NOMO-1 treated with dmso at 0.1 percent for 144 hours (cell line): ENCODE results near the gene BNC2.

ENCODE experiments used
- DNase-seq: peaks from one replicate; lab custom pipeline; 2025; ENCODE audit not compliant: unreplicated experiment; lab: John Stamatoyannopoulos, UW

The BNC2 gene

DNA sequence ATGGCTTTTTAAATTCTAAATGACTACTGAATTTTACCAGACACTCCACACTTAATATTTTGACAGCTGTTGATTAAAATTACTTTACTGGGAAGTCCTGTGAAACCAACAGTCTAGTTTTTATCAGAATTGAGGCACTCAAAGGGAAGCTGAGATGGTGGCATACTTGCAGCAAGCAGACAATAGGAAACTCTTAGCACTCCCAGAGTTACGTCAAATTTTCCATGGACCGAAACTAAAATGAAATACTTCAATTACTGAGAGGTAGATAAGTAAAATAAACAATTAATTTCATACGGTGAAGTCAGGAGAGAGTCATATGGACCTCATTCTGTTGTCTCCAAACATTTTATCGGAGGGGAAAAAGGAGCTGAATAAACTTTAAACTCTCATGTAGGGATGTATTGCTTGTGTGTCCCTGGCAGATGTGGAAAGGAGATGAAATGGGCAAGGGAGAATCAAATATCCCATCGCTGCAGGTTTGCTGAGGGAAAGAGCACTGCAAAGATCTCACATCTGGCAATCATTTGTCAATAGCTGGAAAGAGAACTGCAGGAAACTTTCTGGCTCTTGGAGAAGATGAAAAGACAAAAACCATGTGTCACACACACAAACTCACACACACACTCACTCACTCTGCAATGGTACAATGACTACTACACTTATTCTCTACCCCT lies 189.4 kb downstream of the BNC2 start:
- DNase-seq = no peak

- DNase-seq = no peak
Observed at GRCh38 chr9:16680541-16680940, 189.9 kb downstream of the BNC2 start.

DNA sequence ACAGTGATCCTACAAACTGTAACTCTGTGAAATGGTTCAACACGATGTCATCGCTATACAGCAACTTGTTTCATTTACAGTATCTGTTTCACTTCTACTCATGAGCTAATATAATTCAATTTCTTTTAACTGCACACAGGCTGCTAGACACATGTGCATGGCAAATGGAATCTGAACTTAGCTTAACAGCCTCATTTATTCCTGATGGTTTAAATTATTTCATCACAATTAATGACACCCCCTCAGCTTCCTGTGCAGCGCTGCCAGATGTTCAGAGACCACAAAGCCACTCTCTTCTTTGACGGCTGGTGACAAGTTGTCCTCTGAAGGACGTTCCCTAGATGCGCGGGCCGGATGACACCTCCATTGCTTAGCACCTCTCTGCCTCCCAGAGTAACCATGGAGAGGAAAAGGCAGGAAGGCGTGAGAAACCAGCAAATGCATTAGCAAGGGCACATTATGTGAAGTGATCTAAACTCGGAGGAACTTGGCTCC lies 191.1 kb downstream of the BNC2 start:
- no peak for DNase-seq

DNA sequence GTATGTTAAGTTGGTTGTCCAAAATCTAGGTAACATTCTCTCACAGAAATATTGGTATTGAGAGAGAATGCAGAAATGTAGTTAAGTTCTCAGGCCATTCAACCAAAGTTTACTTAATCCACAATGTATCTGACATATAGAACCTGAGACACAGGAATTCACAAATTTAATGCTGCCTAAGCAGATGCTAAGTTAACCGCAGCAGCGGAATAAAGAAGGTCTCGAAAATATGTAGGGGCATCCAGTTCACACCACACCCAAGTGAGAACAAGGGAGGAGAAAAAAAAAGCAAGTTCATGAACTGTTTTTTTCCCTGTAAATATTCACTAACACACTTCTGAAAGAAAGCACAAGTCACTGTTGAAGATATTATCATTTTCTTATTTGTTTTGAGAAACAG lies 194.0 kb downstream of the BNC2 start:
- DNase-seq = no peak

DNA sequence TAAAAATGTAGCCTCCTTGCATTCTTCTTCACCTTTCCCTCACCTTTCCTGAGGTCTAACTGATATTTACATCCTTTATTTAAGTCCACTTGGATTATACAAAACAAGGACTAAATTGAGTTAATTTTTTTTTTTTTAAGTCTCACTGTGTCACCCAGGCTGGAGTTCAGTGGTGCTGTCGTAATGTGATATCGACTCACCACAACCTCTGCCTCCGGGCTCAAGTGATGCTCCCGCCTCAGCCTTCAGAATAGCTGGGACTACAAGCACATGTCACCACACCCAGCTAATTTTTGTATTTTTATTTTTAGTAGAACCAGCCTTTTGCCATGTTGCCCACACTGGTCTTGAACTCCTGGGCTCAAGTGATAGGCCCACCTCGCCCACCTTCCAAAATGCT lies 195.3 kb downstream of the BNC2 start:
- no peak for DNase-seq

DNA sequence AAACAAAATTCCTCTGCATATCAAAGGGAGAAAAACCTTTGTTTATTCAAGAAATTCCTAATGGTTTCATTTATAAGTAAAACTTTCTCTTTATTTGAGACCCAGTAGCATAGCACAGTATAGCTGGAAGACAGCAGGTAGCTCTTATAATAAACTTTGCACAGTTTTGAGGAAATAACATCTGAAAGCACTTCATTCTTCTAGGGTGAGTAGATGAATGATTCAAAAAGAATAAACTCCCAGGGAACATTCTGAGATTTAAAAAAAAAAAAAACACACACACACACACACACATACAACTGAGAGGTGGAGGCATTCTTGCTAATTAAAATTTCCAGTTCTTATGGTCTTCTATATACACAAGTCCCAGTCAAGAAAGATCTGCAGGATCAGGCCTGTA lies 197.3 kb downstream of the BNC2 start:
- no peak for DNase-seq

DNA sequence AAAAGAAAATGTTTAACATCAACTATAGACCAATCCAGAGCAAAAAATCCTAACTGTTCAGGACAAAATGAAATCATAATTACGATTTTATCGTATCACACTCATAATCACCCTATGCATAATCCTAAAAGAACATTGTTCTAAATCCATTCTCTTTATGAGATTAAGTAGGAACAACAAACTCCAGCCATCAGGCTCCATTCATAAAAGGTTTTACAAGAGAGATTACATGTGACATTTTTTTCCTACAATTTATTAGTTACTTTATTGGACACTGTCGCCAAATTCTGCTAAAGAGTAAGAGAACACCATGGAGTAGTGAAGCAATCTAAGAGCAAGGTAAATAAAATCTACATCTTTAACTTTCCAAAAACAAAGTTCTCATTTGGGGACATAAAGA lies 198.0 kb downstream of the BNC2 start:
- no peak for DNase-seq

GRCh38 chr9:16671591-16672137 lies 198.8 kb downstream of the BNC2 start:
- no peak for DNase-seq

- DNase-seq = no peak
Observed at GRCh38 chr9:16670791-16671190, 199.7 kb downstream of the BNC2 start.

- DNase-seq = no peak
Observed at GRCh38 chr9:16668734-16669295, 201.7 kb downstream of the BNC2 start.

DNA sequence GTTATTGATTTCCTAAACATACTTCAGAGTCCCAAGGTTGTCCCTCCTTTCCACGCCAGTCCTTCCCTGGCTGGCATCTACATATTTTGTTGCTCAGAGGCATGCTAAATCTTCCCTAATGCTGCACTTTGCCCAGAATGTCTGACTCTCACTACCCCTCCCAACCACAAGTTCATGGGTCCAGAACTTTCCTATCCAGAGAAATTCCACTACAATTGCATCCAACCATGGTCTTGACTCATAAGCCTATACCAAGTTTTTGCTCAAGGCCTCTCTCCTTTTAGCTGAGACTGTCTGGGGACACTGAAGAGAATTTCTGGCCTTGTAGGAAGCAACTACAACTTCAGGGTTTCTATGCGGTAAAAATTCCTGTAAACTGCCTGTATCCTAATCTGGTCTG lies 206.3 kb downstream of the BNC2 start:
- no peak for DNase-seq

GRCh38 chr9:16661816-16662215 lies 208.7 kb downstream of the BNC2 start:
- no peak for DNase-seq

DNA sequence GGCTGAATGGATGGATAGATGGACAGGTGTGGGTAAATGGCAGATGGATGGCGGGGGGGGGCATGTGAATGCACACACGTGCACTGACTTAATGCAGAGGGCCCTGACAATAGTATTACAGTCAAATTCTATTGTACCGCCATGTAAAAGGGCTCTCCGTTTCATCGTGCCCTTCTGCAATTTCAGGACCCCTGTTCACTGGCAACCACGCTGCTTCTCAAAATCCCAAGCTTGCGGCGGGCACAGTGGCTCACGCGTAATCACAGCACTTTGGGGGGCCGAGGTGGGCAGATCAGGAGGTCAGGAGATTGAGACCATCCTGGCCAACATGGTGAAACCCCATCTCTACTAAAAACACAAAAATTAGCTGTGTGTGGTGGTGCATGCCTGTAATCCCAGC lies 211.4 kb downstream of the BNC2 start:
- DNase-seq = no peak

- no peak for DNase-seq
Observed at GRCh38 chr9:16656432-16657169, 213.9 kb downstream of the BNC2 start.

GRCh38 chr9:16654596-16655126 lies 215.8 kb downstream of the BNC2 start:
- DNase-seq = no peak

- DNase-seq = no peak
Observed at GRCh38 chr9:16653491-16654399, 216.7 kb downstream of the BNC2 start.

GRCh38 chr9:16652582-16652981 lies 217.9 kb downstream of the BNC2 start:
- DNase-seq = no peak

GRCh38 chr9:16651446-16651964 lies 219.0 kb downstream of the BNC2 start:
- no peak for DNase-seq

DNA sequence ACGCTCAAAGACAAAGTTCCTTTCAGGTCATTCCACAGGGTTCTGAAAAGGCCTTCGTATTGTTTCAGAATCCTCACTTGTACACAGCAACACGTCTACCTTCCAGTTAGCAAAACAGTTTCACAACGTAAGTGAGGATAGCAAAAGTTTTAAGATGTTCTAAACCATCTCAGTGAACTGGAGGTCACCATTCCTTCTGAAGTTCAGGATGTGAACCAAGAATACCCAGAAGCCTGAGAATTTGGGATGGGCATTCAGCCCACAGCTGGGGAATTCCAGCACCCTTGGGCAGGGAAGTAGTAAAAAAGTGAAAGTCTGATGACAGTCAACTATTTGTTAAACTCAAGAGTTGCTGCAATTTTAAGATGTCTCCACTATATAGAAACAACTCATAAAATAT lies 224.5 kb downstream of the BNC2 start:
- no peak for DNase-seq

DNA sequence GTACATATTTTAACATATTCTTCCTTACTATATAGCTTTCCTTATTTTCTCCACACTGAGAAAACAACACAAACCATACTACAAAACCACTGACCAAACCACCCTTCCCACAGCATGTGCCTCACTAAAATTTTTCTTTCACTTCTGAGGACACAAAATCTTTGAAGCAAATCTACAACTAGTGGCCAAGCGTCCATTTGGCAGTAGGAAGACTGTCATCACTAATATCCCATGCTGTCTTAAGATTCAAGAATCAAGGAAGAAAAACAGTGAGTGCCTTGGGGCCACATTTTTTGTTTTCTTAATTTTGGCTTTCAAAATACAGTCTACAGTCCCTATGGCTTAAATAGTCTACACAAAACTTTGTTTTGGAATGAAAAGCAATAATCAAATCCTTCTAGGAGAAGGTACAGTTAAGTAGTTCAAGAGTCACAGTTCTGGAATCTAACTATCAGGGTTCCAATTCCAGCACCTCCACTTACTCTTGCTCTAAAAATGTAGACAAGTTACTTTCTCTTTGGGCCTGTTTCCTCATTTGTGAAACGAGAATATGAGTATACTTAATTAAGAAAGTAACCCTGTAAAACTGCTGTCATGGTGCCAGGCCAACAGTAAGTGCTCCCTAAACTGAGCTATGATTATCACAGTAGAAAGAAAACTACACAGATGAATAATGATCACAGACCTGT lies 227.9 kb downstream of the BNC2 start:
- no peak for DNase-seq
